SIG-M5 treated with dmso at 0.1 percent for 504 hours (cell line): ENCODE data around the gene KTI12.

Experiments used
- DNase-seq: peaks from one replicate; lab custom pipeline; 2025; ENCODE audit not compliant: unreplicated experiment; lab: John Stamatoyannopoulos, UW

The KTI12 gene

DNA sequence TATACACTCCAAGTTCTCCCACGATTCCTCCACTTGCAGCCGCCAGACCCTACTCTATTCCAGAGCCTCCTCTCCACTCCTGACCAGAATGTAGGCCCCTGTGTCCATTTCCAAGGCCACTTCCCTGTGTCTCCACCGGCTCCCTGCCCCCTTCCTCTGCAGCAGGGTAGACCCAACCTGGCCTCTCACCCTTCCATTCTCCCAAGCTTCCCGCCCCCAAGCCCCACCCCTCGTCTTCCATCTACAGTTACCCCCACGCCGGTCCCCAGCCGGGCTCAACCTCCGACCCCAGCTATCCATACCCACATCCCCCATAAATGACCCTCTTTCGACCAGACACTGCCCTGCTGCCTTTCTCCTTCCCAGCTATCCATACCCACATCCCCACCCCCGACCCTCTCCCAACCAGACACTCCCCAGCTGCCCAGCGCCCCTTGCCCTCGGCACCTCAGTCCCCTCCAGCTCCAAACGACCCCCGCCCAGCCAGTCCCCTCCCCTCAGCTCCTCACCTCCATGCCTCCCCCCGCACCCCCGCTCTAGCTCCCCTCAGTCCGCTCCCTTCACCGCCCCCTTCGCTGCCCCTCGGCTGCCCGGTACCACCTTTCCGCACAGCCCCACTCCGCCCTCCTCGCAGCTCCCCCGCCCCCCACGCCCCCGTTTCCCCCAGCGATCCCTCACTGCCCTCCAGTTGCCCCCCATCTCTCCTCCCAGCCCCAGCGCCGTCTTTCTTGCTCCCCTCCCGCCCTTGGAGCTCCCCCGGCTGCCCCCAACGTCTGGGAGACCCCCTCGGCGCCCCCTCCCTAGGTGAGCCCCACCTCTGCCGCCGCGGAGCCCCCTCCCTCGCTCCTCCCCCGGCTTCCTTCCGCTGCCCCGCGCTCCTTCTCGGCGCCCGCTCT, 43.8 kb downstream of the KTI12 start:
- no peak for DNase-seq

DNA sequence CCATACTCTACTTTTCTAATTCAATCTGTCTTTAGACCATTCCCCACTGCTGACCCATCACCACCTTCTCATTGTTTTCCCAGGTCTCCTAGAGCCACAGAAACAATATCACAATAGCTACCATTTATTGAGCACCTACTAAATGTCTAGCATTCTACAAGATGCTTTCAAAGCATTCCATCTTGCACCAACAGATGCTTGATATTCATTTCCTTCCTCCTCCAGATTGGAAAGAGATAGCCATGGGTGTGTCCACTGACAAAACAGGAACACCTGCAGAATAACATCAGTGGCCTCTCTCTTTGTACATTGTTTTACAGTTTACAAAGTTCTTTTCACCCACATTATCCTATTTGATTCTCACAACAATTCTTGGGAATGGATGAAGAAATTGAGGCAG, 45.4 kb downstream of the KTI12 start:
- DNase-seq: no peak

DNA sequence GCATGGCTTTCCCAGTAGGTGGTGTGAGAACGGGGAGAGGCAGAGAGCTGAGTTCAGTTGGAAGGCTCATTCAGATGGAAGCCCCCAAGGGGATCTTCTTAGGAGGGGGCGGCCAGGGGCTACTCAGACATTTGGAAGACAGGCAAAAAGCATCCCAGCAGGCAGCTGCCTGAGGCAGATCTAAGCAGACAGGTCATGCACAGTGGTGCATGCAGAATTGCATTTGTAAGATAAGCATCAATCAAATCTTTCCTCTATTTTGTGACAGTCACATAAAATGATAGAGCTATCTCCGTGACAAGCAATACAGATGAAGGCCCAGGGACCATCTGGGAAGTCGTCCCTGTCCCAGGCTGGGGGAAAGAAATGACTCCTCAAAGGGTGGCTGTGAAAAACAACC, 46.9 kb downstream of the KTI12 start:
- no peak for DNase-seq

DNA sequence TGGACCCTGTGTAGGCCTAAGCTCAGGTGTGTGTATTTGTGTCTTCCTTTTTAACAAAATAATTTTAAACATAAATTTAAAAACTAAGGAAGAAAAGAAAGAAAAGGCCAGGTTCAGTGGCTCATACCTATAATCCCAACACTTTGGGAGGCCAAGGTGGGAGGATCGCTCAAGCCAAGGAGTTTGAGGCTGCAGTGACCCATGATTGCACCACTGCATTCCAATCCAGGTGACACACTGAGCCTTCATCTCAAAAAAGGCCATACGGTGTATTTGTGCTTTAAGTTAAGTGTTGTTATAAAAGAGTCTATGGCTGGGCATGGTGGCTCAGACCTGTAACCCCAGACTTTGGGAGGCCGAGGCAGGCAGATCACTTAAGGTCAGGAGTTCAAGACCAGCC, 51.4 kb downstream of the KTI12 start:
- no peak for DNase-seq
